Myometrial cell (primary cell): Measurements from ENCODE around the gene PDYN. TPM values are rescaled to one million over a fixed set of nuclear protein-coding genes. Genes with fewer than 3 reads are reported as not detected.

ENCODE experiments used
- total RNA-seq: library from RNA; depleted of rRNA; stranded (reverse); fragments of >200 nt; gene quantifications from 2 replicates; pipeline ENCODE4 v1.2.3, GENCODE V29; 2015

Gene PDYN
- total RNA-seq, result not detected in 2 replicates

GRCh38 chr20:1993986-1994385, at the start of gene PDYN:
PDYN (minus strand) TSS chr20:1994058; CDS start chr20:1983084, 10,974 bp downstream.

Other genes with a start within 250 kb of the PDYN start
- gene SIRPA, start 98.7 kb downstream of the PDYN start, total RNA-seq, result 10.4 and 13.5 TPM in 2 replicates
- gene STK35, start 107.8 kb upstream of the PDYN start, total RNA-seq, result 8.4 and 11.7 TPM in 2 replicates